Rectal smooth muscle tissue (tissue), 1 donor: Measurements from ENCODE around the gene EIF4E2.
A peak's percentile ranks its signal among the peaks of the same experiment; 100 is the strongest.

Experiments used
- H3K27ac ChIP-seq: one replicate; pipeline ENCODE4 v1.7.0; 2013; ENCODE audit warnings: low read depth, low read length, inconsistent platforms
- H3K27me3 ChIP-seq: one replicate; pipeline ENCODE4 v1.7.0; 2013; ENCODE audit warnings: low read length; ENCODE audit not compliant: control insufficient read depth, insufficient read depth
- H3K36me3 ChIP-seq: one replicate; pipeline ENCODE4 v1.7.0; 2013; ENCODE audit warnings: low read length; ENCODE audit not compliant: control insufficient read depth, insufficient read depth
- H3K4me1 ChIP-seq: one replicate; pipeline ENCODE4 v1.7.0; 2013; ENCODE audit warnings: low read length; ENCODE audit not compliant: control insufficient read depth, insufficient read depth
- H3K4me3 ChIP-seq: one replicate; pipeline ENCODE4 v1.7.0; 2013; ENCODE audit warnings: low read length
- H3K9ac ChIP-seq: one replicate; pipeline ENCODE4 v1.7.0; 2013; ENCODE audit warnings: low read length

Gene EIF4E2

DNA sequence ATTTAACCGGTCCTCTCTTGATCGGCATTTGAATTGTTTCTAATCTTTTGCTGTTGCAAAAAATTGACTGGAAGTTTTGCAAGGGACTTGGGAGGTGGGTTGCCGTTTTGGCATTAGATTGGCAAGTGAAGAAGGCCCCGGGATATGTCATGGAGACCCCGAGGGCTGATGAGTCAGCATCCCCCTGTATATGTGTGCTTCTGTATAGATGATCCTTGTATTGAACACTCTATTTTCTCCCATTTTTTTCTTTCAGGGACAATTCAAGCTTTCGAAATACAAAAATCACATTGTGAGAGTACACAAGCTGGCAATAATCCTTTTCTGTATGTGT, 30.1 kb downstream of the EIF4E2 start:
- Histone ChIP-seq H3K36me3 (peaks cover 7% of the 10 kb centered on the region), H3K4me3 (no peak overlapping the region), H3K27ac (no peak overlapping the region), H3K27me3 (no peaks in the 10 kb centered on the region), H3K4me1 (no peaks in the 10 kb centered on the region), H3K9ac (no peak overlapping the region)

DNA sequence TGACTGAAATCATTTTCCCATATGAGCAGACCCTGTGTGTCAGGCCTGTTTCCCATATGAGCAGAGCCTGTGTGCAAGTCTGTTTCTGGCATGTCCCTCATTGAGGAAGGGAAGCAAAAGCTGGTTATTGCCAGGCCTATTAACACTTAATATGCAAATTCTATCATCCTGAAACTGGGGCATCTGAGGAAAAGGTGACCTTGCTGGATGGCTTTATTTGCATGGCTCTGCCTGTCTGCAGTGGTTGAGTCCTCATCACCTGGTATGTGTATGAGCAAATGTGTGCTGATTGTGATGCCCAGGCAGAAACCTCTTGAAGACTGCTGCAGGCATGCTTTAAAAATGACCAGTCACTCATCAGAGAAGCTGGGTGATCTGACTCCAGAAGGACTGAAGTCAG, 31.2 kb downstream of the EIF4E2 start:
- Histone ChIP-seq H3K4me3 (no peak overlapping the region), H3K9ac (no peak overlapping the region), H3K27me3 (no peaks in the 10 kb centered on the region), H3K36me3 (peaks cover 7% of the 10 kb centered on the region), H3K4me1 (no peaks in the 10 kb centered on the region), H3K27ac (no peak overlapping the region)

DNA sequence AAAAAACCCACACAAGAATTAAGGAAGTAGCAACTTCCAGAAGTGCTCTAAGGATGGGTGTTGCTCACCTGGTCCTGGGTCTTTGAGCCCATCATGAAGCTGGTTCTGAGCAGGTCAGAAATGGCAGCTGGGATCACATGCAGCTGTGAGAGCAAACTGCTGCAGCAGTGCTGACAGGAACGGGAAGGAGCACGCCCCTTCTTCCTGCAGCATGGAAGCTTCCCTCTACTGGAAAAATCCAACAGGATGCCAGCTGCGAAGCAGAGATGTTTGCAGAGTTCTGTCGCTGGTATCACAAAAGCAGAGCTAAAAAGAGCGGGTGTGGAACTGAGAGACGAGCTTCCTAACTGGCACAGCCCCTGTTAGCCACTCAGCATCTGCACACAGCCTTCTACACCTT, 33.7 kb downstream of the EIF4E2 start:
- Histone ChIP-seq H3K4me3 (no peak overlapping the region), H3K9ac (no peak overlapping the region), H3K4me1 (no peaks in the 10 kb centered on the region), H3K27me3 (no peaks in the 10 kb centered on the region), H3K27ac (no peak overlapping the region), H3K36me3 (peaks cover 7% of the 10 kb centered on the region)

DNA sequence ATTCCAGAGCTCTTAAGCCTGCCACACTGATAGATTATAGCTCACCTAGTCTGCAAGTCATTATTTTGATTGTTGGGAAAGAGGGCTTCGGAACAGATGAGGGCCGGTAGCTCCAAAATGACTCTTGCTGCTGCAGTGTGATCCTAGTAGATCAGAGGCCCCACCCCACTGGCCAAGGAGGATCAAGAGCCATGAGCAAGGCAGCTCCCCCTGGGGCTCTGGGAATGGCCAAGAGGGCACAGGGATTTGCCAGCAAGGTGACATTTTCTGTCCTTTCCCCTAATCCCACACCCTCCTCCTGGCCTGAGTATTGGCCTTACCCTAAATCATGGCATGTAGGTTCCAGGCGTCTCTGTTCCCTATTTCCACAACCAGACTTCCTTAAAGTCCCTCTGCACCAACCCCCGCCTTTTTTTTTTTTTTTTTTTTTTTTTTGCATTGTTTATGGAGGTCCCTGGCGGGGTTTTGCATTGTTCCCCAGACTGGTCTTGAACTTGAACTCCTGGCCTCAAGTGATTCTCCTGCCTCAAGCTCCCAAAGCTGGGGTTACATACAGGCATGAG, 36.5 kb downstream of the EIF4E2 start:
- H3K9ac ChIP-seq = no peak overlapping the region
- H3K4me1 ChIP-seq = no peaks in the 10 kb centered on the region
- peaks cover 5% of the 10 kb centered on the region for H3K36me3 ChIP-seq
- H3K27me3 ChIP-seq = no peaks in the 10 kb centered on the region
- H3K4me3 ChIP-seq = no peak overlapping the region
- H3K27ac ChIP-seq = no peak overlapping the region

DNA sequence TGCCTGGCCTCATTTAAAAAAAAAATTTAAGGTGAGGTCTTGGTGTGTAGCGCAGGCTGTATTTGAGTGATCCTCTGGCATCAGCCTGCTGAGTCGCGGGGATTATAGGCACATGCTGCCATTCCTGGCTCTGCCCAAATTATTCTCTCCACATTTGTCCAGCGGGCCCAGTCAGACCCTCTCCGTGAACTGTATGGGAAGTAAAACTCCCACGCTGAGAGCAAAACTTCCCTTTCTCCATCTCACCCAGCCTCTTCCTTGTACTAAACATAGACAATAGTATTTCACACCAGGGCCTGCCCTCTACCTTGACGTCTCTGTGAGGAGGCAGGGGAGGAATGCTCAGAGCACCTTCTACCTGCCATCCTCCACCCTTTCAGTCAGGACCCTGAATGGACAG, 37.0 kb downstream of the EIF4E2 start:
- no peak overlapping the region for H3K27ac ChIP-seq
- no peak overlapping the region for H3K9ac ChIP-seq
- no peaks in the 10 kb centered on the region for H3K27me3 ChIP-seq
- H3K36me3 ChIP-seq = peaks cover 5% of the 10 kb centered on the region
- no peak overlapping the region for H3K4me3 ChIP-seq
- H3K4me1 ChIP-seq = no peaks in the 10 kb centered on the region

DNA sequence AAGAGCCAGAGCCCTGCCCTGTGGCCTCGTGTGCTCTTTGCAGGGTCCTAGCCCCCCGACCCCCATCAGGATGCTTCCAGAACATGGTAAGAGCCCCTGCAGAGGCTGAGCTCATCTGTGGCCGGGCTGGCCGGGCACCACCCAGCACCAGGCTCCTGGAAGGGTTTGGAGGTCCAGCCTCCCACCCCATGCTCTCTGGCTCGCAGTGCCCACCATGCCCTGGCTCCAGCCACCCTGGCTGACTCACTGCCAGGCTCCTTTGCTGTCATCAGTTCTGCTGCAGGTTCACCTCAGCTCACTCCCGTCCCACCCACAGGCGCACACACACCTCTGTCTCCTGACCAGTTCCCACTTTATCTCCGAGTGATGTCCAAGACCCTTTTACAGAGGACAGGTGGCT, 37.5 kb downstream of the EIF4E2 start:
- no peak overlapping the region for H3K9ac ChIP-seq
- no peak overlapping the region for H3K4me3 ChIP-seq
- H3K4me1 ChIP-seq = no peaks in the 10 kb centered on the region
- no peaks in the 10 kb centered on the region for H3K27me3 ChIP-seq
- H3K36me3 ChIP-seq = peaks cover 5% of the 10 kb centered on the region
- no peak overlapping the region for H3K27ac ChIP-seq

DNA sequence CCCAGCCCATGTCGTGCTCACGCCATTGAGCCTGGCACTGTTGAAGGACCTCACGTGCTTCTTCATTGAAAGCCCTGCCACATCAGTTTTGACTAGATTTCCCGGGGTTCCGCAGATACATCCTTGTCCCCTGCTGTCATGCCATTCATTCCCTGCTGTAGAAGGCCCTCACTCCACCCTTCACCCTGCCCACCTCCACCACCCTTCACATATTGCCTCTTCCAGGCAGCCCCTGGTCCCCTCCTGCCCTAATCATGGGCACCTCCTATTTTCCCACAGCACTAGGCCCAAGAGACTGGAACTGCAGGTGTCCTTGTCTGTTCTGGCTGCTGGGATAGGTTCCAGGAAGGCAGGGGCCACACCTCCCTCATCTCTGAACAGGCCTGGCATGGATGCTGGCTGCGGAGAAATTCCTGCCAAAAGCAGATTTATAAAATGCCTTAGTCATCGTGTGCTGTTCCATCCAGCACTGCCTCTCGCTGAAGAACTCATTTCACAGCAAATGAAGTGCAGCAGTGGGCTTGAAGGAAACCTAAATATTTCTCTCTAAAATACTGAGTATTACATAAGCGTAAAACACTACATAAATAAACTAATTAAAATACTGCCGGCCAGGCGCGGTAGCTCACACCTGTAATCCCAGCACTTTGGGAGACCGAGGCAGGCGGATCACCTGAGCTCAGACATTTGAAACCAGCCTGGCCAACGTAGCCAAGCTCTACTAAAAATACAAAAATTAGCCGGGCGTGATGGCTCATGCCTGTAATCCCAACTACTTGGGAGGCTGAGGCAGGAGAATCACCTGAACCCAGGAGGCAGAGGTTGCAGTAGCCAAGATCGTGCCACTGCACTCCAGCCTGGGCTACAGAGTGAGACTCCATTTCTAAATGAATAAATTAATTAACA, 38.4 kb downstream of the EIF4E2 start:
- no peak overlapping the region for H3K9ac ChIP-seq
- H3K4me3 ChIP-seq = no peak overlapping the region
- peaks cover 5% of the 10 kb centered on the region for H3K36me3 ChIP-seq
- H3K27me3 ChIP-seq = no peaks in the 10 kb centered on the region
- H3K27ac ChIP-seq = no peak overlapping the region
- H3K4me1 ChIP-seq = peaks cover 3% of the 10 kb centered on the region

DNA sequence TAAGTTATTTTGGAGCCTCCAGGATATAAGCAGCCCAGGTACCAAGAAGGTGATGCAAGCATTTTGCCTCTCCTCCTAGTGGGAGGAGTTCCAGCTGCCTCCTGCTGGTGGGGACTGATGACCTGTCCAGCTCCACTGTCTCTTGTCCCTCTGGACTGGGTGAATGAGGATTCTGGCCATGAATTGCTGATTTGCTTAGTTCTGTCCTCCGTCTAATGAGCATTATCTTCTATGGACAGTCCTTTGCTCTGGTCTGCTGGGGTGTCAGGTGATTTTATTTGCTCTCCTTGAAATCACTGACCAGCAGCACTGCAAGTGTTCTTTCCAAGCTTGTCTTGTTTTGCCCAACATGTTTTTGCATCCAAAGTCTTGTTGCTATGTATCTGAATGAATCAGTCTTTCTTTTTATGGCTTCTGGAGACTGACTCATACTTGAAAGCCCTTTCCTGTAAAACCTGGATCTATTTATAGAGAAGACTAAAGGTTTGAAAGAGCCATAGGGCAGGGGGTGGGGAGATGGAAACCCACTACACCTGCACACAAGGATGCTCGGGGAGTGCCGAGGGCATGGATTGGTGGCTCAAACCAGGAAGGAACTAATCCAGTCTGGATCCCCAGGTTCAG, 42.4 kb downstream of the EIF4E2 start:
- no peaks in the 10 kb centered on the region for H3K36me3 ChIP-seq
- H3K9ac ChIP-seq = no peak overlapping the region
- H3K27me3 ChIP-seq = no peaks in the 10 kb centered on the region
- H3K4me3 ChIP-seq = no peak overlapping the region
- peak overlapping the region; percentile 53 for H3K27ac ChIP-seq
- peaks cover 3% of the 10 kb centered on the region for H3K4me1 ChIP-seq

DNA sequence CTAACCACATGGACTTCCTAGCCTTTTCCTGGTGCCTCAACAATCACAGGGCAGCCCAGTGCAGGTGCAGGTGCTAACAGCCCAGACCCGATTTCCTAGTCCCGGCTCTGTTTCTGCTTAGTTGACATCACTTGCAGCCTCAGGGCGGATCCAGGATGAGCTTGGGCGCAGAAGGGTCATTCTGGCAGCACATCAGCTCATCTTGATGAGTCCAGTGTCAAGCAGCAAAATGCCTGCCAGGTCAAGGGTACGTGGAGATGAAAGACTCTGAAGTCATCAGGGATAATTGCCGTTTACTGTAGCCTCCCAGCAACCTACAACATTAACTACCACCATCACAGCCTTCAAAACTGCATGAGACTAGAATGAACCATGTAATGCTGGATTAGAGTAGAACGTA, 43.5 kb downstream of the EIF4E2 start:
- H3K4me1 ChIP-seq = peaks cover 3% of the 10 kb centered on the region
- no peaks in the 10 kb centered on the region for H3K27me3 ChIP-seq
- H3K27ac ChIP-seq = no peak overlapping the region
- no peaks in the 10 kb centered on the region for H3K36me3 ChIP-seq
- no peak overlapping the region for H3K4me3 ChIP-seq
- no peak overlapping the region for H3K9ac ChIP-seq

DNA sequence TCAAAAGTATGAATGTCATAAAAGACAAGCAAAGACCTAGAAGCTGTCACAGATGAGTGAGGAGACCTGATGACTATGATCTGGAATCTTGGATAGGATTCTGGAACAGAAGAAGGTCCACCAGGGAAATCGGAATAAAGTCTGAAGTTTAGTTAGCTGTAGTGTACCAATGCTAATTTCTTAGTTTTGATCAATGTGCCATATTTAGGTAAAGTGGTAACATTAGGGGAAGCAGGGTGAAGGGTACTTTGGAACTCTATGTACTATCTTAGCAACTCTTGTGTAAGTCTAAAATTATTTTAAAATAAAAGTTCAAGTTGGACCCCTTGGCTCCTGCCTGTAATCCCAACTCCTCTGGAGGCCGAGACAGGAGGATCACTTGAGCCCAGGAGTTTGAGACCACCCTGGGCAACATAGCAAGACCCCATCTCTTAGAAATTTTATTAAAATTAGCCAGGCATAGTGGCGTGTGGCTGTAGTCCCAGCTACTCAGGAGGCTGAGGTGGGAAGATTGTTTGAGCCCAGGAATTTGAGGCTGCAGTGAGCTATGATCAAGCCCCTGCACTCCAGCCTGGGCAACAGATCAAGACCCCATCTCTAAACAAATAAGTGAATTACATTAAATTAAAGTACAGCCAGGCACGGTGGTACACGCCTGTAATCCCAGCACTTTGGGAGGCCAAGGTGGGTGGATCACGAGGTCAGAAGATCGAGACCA, 47.0 kb downstream of the EIF4E2 start:
- Histone ChIP-seq H3K4me3 (no peak overlapping the region), H3K36me3 (no peaks in the 10 kb centered on the region), H3K9ac (no peak overlapping the region), H3K4me1 (peaks cover 3% of the 10 kb centered on the region), H3K27me3 (no peaks in the 10 kb centered on the region), H3K27ac (no peak overlapping the region)

DNA sequence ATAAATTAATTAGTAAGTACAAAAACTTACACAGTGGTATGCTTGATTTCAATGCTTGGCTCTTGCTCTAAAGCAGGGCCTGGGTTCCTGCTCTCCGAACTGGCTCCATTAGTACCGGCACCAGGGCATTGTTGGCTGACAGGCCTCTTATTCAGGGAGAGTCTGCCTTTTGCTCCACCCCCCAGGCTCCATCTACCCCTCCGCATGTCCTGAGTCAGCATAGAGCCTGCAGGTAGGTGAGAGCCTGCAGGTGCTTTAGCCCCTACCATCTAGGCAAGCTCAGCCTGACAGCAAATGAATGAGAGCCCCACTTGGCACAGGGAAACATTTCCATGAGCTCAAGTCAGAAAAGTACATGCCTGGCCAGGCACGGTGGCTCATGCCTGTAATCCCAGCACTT, 47.8 kb downstream of the EIF4E2 start:
- no peak overlapping the region for H3K9ac ChIP-seq
- H3K4me1 ChIP-seq = peaks cover under 1% of the 10 kb centered on the region
- no peak overlapping the region for H3K27ac ChIP-seq
- no peak overlapping the region for H3K4me3 ChIP-seq
- no peaks in the 10 kb centered on the region for H3K27me3 ChIP-seq
- H3K36me3 ChIP-seq = no peaks in the 10 kb centered on the region

DNA sequence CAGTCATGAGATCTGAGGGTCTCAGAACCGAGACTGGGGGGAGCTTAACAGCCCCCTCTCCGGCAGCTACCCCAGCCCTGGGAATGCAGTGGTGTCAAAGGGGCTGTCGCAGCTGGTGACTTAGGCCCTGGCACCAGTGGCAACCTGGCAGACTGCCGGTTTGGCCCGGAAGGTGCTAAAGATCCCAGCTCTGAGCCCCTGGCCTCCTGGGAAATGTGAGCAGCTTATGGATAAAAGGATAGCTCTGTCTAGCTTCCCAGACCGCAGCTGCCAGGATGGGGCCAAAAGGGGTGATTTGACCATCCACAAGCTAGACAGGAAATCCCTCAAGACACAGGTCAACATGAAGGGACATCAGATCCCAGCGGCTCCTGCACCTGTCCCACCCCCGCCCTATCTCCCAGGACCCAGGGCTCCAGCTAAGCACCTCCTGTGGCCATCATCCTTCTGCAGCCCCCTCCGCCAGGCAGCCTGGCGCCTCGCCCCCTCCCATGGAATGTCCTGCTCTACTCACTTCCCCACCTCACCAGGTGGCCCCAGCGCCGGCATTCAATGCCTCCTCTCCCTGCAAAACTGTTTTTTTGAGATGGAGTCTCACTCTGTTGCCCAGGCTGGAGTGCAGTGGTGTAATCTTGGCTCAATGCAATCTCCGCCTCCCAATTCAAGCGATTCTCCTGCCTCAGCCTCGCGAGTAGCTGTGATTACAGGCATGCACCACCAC, 49.7 kb downstream of the EIF4E2 start:
- H3K4me3 ChIP-seq = no peak overlapping the region
- H3K36me3 ChIP-seq = no peaks in the 10 kb centered on the region
- no peaks in the 10 kb centered on the region for H3K4me1 ChIP-seq
- no peak overlapping the region for H3K9ac ChIP-seq
- no peaks in the 10 kb centered on the region for H3K27me3 ChIP-seq
- no peak overlapping the region for H3K27ac ChIP-seq
